VCaP (cell line): Measurements from ENCODE around the gene WDR47.
"Not testable (repeated sequence)": the region's sequence is repeated elsewhere in the genome, so short reads cannot be mapped to it uniquely, and the experiment has no call there.

Experiments
- H3K27ac ChIP-seq: fragments of 450-650 bp; 2 replicates; pipeline ENCODE4 v1.5.1; 2017
- TF ChIP-seq, protein P1 (sequence below): fragments of 450-650 bp; conservative IDR thresholded peaks from 2 replicates; pipeline ENCODE4 v1.5.1; 2017; ENCODE audit warnings: mild to moderate bottlenecking, moderate library complexity

The WDR47 gene

DNA sequence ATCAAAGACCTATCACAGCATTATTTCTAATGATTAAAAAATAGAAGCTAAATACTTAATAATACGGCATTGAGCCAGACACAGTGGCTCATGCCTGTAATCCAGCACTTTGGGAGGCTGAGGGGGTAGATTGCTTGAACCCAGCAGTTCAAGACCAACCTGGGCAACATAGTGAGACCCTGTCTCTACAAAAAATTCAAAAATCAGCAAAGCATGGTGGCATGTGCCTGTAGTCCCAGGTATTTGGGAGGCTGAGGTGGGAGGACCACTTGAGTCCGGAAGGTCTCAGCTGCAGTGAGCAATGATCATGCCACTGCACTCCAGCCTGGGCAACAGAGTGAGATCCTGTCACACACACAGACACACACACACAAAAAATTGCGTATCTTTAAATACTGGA, 23.2 kb upstream of the WDR47 start:
- H3K27ac ChIP-seq: no peak overlapping the region
- TF ChIP-seq, protein P1, sequence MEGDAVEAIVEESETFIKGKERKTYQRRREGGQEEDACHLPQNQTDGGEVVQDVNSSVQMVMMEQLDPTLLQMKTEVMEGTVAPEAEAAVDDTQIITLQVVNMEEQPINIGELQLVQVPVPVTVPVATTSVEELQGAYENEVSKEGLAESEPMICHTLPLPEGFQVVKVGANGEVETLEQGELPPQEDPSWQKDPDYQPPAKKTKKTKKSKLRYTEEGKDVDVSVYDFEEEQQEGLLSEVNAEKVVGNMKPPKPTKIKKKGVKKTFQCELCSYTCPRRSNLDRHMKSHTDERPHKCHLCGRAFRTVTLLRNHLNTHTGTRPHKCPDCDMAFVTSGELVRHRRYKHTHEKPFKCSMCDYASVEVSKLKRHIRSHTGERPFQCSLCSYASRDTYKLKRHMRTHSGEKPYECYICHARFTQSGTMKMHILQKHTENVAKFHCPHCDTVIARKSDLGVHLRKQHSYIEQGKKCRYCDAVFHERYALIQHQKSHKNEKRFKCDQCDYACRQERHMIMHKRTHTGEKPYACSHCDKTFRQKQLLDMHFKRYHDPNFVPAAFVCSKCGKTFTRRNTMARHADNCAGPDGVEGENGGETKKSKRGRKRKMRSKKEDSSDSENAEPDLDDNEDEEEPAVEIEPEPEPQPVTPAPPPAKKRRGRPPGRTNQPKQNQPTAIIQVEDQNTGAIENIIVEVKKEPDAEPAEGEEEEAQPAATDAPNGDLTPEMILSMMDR: no peak

DNA sequence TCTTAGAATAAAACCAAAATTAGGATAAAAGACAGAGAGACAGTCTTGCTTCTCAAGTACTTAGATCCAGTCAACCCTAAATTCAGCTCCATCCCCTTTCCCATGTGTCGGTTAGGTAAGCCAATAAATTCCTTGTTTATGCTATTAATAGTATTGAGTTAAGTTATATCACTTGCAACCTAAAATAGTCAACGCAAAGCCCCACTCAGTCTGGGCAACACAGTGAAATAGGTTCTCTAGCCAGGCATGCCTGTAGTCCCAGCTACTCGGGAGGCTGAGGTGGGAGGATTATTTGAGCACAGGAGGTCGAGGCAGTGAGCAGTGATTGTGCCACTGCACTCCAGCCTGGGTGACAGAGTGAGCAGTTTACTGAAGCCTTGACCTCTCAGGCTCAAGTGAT, 19.3 kb upstream of the WDR47 start:
- TF ChIP-seq, protein P1: no peak
- no peak overlapping the region for H3K27ac ChIP-seq

DNA sequence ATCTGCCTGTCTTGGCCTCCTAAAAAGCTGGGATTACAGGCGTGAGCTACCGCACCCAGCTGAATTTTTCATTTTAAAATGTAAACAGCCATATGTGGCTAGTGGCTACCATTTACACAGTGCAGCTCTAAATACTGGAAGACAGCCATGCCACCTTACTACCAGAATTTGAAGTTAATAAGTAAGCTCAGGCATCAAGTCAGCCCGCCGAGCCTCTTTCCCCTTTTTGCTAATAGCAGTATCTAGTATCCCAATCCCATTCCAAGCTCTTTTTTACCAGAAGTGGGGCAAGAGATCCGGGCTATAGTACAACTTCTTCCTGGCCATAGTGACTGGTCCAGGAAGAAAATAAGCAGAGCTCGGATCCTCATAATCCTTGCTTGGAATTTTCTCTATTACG, 18.8 kb upstream of the WDR47 start:
- no peak overlapping the region for H3K27ac ChIP-seq
- TF ChIP-seq, protein P1: no peak

DNA sequence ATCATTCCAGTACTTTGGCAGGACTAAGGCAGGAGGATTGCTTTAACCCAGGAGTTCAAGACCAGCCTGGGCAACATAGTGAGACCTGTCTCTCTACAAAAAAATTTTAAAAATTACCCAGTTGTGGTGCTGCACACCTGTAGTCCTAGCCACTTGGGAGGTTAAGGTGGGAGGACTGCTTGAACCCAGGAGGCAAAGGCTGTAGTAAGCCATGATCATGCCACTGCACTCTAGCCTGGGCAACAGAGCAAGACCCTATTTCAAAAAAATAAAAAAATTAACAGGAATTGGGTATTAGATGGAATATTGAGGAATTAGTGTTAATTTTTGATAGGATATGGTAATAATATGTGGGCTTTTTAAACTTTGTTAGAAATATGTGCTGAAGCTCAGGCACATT, 17.1 kb upstream of the WDR47 start:
- TF ChIP-seq, protein P1: no peak
- no peak overlapping the region for H3K27ac ChIP-seq

DNA sequence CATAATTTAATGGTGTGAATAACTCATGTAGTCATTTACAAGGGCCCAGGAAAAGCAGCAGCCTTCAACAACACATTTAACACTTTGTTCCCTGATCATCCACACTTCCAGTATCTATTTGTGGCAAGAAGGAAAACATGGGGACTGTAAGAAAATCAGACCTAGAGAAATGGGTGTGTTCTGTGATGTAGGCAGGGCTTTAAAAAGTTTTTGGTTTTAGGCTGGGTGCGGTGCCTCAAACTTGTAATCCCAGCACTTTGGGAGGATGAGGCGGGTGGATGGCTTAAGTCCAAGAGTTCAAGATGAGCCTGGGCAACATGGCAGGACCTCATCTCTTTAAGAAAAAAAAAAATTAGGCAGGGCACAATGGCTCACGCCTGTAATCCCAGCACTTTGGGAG, 14.2 kb upstream of the WDR47 start:
- TF ChIP-seq, protein P1: no peak
- H3K27ac ChIP-seq: no peak overlapping the region

DNA sequence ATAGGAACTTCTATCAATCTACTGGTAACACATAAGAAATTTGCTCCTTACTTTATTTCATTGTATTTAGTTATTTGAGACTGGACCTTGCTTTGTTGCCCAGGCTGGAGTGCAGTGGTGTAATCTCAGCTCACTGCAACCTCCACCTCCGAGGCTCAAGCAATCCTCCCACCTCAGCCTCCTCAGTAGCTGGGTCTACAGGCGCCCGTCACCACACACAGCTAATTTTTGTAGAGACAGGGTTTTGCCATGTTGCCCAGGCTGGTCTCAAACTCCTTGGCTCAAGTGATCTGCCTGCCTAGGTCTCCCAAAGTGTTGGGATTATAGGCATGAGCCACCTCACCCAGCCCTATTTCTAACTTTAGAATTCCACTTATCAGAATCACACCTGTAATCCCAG, 10.2 kb upstream of the WDR47 start:
- H3K27ac ChIP-seq: not testable (repeated sequence)

DNA sequence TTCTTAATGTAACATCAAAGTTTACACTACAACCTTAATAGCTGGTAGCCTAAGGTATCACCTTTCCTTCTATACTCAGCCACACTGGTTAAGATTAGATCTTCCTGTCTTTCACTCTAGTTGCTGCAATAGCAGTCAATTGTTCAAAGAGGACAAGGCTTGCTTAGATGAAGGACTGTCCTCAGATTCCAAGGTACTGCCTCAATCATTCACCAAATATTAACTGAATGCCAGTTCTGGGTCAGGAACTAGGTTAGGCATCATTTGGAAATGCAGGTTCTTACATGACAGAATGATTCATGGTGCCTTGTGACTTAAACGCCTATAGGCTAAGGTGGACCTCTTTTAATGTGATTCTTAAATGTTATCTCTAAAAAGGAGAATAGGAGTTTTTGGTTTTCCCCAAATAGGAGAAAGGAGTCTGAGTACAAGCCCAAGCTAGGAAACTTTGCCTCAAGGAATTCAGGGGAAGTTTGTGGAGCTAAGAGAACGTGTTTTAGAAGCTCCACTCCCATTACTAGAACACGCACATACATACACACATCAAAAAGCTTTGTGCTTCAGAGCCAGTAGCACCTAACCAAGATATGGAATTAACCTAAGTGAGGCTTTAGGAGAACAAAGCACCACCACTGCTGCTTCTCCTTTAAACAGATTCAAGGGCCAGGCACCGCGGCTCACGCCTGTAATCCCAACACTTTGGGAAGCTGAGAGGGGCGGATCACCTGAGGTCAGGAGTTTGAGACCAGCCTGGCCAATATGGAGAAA, 8.5 kb upstream of the WDR47 start:
- TF ChIP-seq, protein P1: no peak
- H3K27ac ChIP-seq: no peak overlapping the region

DNA sequence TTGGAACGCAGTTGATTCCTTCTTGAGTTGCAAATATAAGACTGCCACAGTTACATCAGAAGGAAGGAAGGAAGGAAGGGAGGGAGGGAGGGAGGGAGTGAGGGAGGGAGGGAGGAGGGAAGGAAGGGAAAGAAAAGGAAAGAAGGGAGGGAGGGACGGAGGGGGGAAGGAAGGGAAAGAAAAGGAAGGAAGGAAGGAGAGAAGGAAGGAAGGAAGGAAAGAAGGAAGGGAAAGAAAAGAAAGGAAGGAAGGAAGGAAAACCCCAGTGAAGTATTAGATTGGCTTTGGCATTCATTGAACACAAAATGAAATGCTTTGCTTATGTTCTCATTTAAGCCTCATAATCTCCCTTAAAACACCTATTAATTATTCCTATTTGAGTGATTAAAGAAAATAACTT, 6.4 kb upstream of the WDR47 start:
- TF ChIP-seq, protein P1: no peak
- H3K27ac ChIP-seq: no peak overlapping the region
